ENCODE measurements around the gene ADGRG3. TPM values are rescaled to one million over a fixed set of nuclear protein-coding genes. Genes with fewer than 3 reads are reported as not detected.

The ADGRG3 gene
- total RNA-seq, 1 experiment from 2014 or later, result not detected

- Histone ChIP-seq H3K27me3 (ENCODE audit: insufficient read depth, low read length) (0 out of 2 replicates have a peak, but pooled peaks cover 3% of the 10 kb centered on the region), H3K4me3 (replicated peaks in 1 of 2; ENCODE audit: low read depth in 1 of 2, low read length in 2 of 2) (no peak overlapping the region), H3K9me3 (ENCODE audit: control insufficient read depth in 1 of 2, insufficient read depth in 1 of 2, low read depth in 1 of 2, low read length in 2 of 2) (no peaks in the 10 kb centered on the region), H3K9ac (ENCODE audit: low read length) (no peak overlapping the region), H3K27ac (ENCODE audit: low read depth, low read length) (no peak overlapping the region), H3K4me1 (ENCODE audit: control insufficient read depth in 1 of 2, insufficient read depth in 2 of 2, low read length in 2 of 2) (no peaks in the 10 kb centered on the region), H3K79me2 (ENCODE audit: insufficient read depth, low read length) (no peaks in the 10 kb centered on the region), H3K36me3 (ENCODE audit: control insufficient read depth in 1 of 2, insufficient read depth in 2 of 2, low read length in 2 of 2) (no peaks in the 10 kb centered on the region), H4K20me1 (ENCODE audit: insufficient read depth) (no peaks in the 10 kb centered on the region), H3K4me2 (ENCODE audit: low read length) (no peak overlapping the region), H3K9me2 (ENCODE audit: insufficient read depth) (no peaks in the 10 kb centered on the region), H2AFZ (ENCODE audit: low read depth, low read length, poor library complexity, severe bottlenecking) (no peak overlapping the region)
- TF ChIP-seq CBX3 (IDR thresholded peaks at IDR 0.05; ENCODE audit: low read depth) (no peak), YY1 (IDR thresholded peaks at IDR 0.05; ENCODE audit: extremely low read depth, insufficient replicate concordance, low read depth, low read length) (no peak), POLR2A (IDR thresholded peaks at IDR 0.05; ENCODE audit: borderline replicate concordance, extremely low read depth, insufficient read depth, insufficient read length) (no peak), SRF (IDR thresholded peaks at IDR 0.05; ENCODE audit: low read depth) (no peak), ZFX (IDR thresholded peaks at IDR 0.05) (no peak), ELF1 (IDR thresholded peaks at IDR 0.05; ENCODE audit: borderline replicate concordance, low read depth) (no peak), POLR2AphosphoS5 (IDR thresholded peaks at IDR 0.05; ENCODE audit: low read depth, low read length) (no peak), SIN3A (IDR thresholded peaks at IDR 0.05; ENCODE audit: low read depth) (no peak)
- TF ChIP-seq, protein P1, sequence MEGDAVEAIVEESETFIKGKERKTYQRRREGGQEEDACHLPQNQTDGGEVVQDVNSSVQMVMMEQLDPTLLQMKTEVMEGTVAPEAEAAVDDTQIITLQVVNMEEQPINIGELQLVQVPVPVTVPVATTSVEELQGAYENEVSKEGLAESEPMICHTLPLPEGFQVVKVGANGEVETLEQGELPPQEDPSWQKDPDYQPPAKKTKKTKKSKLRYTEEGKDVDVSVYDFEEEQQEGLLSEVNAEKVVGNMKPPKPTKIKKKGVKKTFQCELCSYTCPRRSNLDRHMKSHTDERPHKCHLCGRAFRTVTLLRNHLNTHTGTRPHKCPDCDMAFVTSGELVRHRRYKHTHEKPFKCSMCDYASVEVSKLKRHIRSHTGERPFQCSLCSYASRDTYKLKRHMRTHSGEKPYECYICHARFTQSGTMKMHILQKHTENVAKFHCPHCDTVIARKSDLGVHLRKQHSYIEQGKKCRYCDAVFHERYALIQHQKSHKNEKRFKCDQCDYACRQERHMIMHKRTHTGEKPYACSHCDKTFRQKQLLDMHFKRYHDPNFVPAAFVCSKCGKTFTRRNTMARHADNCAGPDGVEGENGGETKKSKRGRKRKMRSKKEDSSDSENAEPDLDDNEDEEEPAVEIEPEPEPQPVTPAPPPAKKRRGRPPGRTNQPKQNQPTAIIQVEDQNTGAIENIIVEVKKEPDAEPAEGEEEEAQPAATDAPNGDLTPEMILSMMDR (IDR thresholded peaks at IDR 0.05 in 2 of 3, conservative IDR thresholded peaks at IDR 0.05 in 1 of 3; ENCODE audit: borderline replicate concordance in 1 of 3, insufficient read depth in 1 of 3, low read depth in 2 of 3, low read length in 2 of 3), result no peak
- intact Hi-C loops (cut with micrococcal nuclease), result no loop called here
- RAD21 ChIA-PET (ENCODE audit: low non-redundant PET in 1 of 2, low total read pairs in 2 of 2, uncharacterized antibody in 2 of 2, unreplicated experiment in 2 of 2), result no interaction called here
- ATAC-seq (no peak), DNase-seq (ENCODE audit: low read depth, low spot score) (no peak)
- no TSS peak for BruUV-seq (replicated peaks)
- POLR2A ChIA-PET, result interaction anchor here (0.7 kb wide), 1 partner anchor 120 kb away, joined by 4 read pairs; no protein-coding TSS in a partner anchor
- CTCF ChIA-PET, result no interaction called here
Measured at GRCh38 chr16:57704011-57704904, 36.2 kb downstream of the ADGRG3 start.

Measured in HCT116 (cell line).